ENCODE results near the gene USP48.

The USP48 gene

DNA sequence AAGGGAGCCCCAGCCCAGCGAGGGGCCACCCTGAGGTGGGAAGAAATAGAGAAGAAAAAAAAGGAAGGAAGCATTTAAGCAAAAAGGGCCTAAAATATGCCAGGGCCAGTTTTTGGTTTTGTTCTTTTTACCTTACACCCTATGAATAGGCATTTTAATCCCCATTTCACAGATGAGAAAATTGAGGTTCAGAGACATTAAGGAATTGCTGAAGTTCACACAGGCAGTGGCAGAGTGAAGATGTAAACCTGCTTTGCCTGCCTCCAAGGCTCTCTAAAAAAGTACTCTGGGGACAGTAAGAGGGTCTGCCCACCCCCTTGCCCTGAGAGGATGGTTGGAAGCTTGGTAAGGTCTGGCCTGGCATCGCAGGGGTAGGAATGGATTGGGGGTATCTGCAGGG lies 133.6 kb downstream of the USP48 start:
- no peak for DNase-seq

DNA sequence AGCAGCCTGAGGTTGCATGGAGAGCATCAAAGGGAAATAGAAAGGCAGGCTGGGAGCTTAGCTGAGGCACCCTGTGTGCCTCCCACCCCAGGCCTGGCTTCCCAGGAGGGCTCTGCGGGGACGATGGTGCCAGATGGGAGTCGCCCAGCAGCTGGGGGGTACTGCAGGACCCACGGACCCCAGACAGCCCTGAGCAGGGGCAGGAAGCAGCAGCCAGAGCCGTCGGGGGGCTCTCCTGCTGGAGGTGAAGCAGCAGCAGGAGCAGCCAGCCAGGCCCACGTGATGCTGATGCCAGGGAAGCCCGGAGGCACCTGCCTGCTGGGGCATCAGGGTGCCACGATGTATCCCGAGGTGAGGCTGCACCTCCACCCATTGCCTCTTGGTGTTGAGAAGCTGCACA lies 134.2 kb downstream of the USP48 start:
- DNase-seq: no peak

DNA sequence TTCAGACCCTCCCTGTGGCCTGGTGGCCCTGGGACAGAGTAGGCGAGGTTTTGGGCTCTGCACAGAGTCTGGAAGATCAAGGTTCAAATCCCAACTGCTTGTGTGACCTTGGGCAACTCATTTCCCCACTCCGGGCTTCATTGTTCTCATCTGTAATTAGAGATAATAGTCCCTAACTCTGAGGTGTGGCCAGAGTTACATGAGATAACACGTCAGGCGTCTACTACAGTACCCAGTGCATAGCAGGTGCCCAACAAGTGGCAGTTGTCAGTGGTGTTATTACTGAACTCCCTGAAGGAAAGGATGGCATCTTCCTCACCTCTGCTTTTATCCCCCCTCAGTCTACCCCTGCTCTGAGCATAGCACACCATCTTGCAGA lies 134.6 kb downstream of the USP48 start:
- no peak for DNase-seq

DNA sequence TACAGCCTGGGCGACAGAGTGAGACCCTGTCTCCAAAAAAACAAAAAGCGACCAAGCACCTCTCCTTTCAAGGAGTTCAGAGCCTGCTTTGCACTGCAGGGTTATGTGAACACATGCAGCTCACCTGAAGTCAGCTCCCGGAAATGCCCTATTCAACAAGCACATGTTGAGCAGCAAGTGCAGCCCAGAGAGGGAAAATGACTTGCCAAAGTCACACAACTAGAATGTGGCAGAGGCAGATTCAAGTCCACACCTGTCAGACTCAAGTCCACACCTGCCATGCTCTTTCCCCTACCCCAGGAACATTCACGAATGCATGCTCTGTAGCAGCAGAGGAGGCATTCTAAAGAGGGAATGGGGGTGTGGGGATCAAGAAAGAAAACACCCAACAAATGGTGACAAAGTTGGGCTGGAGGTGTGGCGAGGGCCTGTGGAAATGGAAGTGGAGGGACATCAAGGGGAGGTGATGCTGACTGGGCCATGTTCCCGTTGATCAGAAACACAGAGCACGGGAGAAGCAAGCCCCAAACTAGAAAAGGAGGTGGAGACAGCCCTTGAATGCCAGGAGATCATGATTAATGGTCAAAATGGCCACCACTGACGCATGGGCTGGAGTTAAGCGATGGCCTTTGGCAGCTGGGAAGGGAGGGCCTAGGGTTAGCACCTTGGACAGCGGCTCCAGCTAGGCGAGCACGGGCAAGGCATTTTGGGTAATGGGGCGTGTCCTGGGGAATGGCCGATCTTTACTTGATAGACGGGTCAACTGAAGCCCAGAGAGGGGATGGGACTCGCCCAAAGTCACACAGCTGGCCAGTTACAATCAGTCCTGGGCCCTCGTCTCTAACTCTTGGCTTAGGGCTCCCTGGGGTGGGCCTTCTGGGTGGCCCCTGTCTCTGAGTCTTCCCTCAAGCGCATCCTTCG lies 135.3 kb downstream of the USP48 start:
- DNase-seq: no peak

DNA sequence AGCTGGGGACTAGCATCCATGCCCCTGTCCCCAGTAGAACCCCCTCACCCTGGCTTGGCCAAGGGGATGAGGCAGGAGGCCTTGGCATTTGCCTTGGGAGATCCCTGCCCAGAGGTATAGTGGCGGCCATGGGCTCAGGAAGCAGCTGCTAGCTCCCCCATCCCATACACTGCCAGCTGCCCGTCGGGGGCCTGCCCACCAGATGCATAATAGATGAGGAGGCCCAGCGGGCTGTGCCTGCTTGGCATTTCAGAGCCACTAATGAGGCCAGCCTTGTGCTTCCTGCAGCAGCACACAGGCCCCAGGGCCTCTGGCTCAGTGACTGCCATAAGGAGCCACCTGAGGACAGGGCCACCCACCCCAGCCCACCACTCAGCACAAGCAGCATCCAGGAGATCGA lies 137.4 kb downstream of the USP48 start:
- no peak for DNase-seq

DNA sequence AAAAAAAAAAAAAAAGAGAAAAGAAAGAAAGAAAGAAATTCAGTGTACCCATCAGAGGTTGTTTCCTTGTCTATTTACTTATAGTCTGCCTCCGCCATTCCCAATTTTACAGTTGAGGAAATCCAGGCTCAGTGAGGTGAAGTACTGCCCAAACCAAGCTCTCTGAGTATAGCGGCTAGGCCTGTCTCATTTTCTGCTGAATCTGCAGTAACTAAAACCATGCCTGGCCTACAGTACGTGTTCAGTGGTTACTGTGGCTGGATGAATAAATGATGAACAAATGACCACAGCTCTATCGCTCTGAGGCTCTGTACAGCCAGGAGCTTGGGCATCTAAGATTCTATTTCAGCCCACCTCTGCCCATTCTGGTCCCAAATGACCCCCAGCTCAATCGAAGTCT lies 138.0 kb downstream of the USP48 start:
- no peak for DNase-seq

DNA sequence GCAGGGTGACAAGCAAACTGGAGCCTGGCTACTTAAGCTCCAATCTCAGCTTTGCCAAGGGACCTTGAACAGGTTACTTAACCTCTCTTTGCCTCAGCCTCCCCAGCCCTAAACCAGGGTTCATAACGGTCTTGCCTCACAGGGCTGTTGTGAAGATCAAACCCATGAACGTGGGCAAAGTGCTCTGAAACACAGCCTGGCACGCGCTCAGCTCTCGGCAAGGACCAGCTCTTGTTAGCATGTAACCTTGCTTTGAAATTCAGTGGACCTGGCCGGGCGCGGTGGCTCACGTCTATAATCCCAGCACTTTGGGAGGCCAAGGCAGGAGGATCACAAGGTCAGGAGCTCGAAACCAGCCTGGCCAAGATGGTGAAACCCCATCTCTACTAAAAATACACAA lies 138.6 kb downstream of the USP48 start:
- DNase-seq: no peak

DNA sequence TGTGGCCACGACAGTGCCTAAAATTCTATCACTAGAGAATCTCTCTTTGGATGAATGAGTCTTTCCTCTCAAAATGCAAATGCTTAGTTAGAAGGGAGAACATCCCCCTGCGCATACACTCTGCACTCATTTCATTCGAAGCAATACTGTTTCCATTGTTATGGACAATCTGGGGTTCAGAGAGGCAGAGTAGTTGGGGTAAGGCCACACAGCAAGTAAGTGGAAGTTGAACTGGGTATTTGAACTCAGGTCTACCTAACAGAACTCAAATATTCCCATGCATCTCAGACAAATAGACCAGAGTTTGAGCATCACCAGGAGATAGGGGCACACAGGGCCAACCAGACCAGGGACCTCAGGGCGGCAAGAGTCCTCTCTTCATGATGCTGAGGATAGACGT lies 139.3 kb downstream of the USP48 start:
- no peak for DNase-seq

DNA sequence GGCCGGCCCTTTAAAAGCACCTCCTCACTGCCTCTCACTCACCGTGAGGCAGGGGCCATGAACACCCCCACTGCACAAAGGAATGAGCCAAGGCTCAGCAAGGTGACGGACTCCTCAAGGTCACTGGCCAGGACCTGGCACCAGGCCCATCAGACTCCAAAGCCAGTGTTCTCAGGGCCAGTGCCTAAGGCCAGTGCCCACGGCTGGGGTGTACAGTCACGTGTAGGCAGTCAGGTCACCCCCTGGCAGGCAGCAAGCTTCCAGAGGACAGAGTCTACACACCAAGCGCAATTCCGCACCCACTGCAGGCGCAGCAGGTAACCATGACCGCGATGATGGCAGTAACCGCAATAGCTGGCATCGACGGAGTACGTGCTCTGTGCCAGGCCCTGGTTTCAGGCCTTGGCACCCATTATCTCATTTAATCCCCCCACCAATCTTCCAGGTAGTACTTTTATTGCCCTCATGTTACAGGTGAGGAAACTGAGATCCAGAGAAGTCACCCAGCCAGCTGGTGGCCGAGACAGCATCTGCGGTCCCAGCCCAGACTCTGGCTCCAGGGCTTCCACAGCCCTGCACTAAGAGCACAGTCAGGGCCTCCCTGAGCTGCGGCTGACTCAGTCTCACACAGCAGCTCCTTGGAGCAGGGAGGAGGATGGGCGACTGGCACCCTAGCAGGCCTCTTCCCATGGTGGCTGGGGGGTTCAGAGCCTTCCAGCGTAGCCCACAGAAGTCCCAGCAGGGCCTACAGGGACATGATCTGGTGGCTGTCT lies 140.8 kb downstream of the USP48 start:
- no peak for DNase-seq

DNA sequence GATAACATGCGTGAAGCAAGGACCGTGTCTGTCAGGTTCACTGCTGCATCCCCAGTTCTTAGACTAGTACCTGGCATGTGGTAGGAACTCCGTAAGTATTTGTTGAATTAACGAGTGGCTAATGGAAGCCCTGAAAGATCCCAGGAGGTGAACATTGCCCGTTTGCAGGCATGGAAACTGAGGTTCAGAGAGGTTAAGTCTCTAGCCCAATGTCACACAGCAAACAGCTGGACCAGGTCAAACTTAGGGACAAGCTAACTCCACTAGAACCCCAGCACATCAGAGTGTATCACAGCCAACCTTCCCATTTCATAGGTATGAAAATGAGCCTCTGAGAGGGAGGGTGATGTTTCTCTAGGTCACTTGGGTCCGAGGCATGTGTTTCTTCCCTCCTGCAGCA lies 141.4 kb downstream of the USP48 start:
- no peak for DNase-seq

DNA sequence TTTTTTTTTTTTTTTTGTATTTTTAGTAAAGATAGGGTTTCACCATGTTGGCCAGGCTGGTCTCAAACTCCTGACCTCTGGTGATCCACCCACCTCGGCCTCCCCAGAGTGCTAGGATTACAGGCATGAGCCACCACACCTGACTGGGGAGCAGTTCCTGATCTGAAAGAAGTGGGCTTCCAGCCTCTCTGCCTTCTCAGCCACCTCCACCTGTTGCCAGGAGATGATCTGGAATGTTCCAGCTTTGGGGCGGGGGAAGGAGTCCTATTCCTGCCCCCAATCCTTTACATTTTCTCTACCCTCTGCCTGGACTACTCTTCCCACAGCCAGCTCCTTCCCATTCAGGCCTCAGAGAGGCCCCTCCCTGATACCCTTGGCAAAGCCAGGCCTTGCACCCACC lies 141.9 kb downstream of the USP48 start:
- no peak for DNase-seq

DNA sequence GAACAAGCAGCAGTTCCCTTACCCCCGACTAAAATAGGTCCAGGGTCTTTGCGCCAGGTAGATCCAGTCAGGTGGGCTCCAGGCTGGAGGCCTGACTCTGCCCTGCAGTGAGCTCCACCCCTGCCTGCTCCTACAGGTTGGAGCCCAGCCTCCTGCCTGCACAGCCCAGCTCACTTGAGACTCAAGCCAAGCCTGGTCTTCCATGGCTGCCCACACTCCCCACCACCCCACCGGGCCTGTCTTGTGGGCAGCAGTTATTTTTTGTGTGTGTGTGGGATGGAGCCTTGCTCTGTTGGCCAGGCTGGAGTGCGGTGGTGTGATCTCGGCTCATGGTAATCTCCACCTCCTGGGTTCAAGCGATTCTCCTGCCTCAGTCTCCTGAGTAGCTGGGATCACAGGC lies 142.3 kb downstream of the USP48 start:
- DNase-seq: no peak

DNA sequence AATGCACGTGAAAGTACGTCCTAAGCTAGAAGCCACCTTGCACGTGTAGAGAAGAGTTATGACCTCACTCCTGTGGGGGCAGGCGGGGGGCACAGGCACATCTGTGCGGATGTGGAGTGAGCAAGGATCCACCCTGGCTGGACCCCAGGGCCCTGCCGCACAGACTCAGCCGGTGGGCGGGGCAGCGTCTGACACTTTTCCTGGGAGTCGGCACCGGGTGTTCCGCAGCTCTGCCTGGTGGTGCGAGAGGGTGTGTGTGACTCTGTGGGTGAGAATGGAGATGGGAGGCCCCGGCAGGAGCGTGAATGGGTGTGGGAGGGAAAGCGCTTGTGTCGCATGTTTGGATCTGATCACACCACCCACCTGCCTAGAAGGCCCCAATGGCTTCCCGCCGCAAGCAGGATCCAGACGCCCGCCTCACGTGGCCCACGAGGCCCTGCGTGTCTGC lies 143.3 kb downstream of the USP48 start:
- no peak for DNase-seq

DNA sequence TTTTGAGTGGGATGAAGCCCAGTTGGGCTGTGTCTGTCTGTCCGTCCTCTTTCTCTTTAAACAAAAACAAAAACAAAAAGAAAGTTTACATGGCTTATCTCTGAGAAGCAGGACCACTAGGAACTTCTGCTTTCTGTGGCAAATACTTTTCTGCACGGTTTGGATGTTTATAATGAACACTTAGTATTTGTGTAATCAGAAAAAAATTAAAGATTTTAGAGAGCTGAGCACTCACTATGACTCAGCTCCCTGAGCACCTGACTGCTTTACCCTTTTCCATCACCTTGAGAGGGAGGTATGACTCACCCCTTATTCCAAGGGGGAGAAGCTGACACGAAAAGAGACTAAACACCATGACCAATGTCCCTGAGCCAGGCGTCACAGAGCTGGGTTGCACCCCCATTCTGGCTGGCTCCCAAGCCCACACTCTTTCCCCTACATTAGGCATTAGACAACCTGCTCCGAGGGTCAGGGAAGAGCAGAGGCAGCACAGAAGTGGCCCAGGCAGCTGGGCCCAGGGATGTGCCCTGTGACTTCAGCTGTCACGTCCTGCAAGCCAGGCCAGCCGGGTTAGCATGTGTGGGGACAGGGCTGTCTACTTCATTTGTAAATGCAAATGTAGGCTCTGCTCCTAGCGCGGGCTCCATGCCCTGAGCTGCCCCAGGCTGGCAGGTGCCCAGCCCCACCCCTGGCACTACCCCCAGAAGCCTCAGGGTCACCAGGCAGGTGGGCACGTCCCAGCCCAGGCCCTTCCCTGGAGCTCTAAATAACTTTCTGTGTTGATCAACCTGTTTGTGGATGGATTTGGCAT lies 144.2 kb downstream of the USP48 start:
- DNase-seq: peak in 1 of 2 experiments; percentile 23

DNA sequence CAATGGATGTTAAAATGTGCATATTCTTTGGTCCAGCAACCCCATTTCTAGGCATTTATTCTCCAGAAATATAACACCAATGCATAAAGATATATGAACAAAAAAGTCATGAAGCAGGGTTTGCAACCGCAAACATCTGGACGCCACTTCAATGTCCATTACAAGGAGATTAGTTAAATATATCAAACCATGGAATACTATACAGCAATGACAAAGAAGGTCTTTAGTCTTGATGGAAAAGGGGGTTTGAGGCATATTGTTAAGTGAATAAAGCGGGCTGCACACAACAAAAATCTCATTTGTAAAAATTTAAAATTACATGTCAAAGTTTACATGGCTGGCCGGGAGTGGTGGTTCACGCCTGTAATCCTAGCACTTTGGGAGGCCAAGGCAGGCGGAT lies 145.4 kb downstream of the USP48 start:
- no peak for DNase-seq

DNA sequence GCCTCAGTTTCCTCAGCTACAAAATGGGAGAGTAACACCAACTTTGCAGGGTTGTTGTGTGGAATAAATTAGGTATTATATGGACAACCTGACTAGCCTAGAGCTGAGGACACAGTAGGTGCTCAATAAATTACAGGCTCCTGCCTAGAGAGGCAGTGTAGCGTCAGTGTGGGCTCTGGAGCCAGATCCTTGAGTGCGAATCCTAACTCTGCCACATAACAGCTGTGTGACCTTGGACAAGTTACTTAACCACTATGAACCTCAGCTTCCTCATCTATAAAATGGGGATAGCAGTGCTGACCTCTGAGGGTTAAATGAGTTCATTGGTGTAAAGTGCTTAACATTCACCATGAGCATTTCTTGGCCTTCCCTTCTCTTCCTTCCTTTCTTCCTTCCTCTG lies 146.9 kb downstream of the USP48 start:
- no peak for DNase-seq

DNA sequence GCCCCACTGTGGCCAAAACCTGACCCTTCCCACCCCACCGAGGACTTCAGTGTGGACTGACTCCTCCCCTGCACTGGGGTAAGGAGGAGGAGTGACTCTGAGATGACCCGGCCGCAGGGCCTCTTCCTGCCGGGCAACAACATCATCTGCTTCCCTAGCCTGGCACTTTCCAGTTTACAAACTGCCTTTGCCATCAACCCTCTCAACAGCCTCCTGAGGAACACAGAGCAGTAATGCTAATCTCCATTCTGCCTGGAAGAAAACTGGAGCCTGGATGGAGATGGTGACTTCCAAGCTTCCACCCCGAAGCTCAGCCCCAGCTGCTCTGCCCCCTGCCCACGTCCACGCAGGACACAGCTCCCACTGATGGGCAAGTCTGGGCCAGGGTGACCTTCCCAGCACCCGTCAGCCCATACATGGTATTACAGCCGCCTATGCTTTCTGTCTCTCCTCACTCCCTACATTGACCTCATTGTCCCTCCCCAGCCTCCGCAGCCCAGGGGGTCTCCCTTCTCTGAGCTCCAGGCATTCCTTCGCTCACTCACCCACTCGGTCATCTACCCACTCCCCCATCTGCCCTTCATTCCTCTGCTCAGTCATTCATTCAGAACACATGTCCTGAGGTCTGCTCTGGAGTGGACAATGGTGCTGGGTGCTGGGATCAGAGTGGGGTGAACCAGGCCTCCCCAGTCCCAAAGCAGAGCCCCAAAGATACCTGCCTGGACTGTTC lies 148.0 kb downstream of the USP48 start:
- no peak for DNase-seq

DNA sequence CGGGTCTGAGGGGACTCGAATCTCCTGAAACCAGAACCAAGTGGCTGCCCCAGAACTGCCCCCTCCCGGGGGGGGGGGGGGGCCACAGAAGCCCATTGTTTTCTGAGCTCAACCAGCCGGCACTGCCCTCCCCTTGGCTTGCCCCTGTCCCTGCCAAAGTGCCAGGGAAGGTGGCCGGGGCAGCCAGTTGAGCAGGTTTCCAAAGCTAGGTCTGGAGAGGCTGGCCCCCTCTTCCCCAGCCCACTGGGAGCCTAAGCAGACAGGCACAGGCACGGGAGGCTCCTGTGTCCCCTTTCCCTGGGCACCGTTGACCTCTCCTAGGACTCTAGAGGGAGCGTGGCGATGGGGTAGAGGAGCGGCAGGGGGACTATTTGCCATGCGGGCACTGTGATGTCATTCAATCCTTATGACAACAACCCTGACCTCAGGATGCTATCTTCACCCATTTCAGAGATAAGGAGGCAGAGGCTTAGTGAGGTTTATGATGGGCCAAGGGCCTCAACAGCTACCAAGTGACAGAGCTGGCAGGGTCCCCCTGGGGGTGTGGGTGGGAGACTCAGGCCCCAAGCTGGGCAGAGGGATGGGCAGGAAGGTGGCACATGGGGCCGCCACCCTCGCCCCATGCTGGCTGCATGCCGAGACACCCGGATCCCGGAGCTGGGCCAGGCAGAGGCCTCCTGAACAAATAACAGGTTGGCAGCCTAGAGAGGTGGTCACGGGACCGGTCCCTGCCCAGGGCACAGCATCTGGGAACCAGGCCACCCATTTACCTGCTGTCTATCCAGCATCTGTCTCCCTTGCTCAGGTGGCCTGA lies 148.8 kb downstream of the USP48 start:
- no peak for DNase-seq

DNA sequence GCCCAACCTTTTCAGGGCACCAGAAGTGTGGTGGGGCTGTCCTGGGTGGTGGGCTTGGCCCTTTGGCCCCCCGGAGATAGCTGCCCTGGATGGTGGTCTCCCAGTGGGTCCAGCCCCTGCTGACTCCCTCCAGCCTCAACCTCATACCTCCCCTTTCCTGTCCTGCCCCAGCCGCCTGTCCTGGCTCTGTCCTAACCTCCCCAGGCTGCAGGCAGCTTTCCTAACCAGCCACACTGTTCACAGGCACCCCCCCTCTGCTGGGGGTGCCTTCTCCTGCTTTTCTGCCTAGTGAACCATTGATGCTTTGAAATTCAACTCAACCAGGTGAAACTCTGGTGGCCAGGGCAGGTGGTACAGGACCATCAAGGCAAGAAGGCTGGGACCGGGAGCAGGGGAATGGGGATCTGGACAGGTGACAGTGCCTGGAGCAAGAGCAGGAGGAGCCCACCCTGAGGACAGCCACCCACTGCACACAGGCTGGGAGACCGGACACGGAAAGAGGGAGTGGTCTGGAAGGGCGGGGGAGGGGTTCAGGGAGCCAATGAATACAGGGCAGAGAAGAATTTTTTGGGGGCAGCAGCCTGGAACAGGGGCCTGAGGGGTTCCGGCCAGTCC lies 149.7 kb downstream of the USP48 start:
- DNase-seq: no peak

DNA sequence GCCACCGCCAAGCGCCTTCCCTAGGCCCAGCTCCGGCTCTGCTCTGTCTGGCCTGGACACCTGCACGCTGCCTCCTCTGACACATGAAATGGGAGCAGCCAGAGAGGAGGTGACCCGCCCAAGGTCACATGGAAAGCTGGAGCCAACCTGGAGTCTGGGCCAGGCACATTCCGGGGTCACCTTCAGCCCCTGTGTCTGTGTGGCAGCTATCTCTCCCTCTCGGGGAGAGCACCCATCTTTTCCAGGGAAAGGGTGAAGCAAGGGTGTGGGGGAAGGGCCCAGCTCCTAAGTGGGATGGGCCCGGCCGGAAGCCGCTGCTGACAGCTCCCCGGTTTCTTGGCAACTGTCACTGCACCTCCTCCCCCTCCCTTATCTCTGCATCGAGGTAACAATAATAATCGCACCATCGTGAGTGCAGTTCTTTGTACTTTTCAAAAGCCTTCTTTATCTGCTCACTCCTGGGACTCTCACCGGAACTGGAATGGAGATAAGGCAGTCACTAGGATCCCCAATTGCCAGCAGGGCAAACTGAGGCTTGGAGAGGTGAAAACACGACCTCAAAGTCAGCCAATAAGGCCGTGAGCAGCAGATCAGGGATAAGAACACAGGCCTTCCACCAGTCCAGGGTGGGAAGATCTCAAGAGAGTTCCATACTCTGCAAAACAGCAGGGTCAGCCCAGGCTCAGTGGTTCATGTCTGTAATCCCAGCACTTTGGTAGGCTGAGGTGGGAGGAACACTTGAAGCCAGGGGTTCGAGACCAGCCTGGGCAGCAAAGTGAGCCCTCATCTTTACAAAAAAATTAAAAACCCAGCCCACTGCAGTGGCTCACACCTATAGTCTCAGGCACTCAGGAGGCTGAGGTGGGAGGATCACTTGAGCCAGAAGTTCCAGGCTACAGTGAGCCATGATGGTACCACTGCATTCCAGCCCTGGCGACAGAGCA lies 150.7 kb downstream of the USP48 start:
- no peak for DNase-seq

Measured in NCI-H446 (cell line).